ENCODE results near the gene CALHM4.

DNA sequence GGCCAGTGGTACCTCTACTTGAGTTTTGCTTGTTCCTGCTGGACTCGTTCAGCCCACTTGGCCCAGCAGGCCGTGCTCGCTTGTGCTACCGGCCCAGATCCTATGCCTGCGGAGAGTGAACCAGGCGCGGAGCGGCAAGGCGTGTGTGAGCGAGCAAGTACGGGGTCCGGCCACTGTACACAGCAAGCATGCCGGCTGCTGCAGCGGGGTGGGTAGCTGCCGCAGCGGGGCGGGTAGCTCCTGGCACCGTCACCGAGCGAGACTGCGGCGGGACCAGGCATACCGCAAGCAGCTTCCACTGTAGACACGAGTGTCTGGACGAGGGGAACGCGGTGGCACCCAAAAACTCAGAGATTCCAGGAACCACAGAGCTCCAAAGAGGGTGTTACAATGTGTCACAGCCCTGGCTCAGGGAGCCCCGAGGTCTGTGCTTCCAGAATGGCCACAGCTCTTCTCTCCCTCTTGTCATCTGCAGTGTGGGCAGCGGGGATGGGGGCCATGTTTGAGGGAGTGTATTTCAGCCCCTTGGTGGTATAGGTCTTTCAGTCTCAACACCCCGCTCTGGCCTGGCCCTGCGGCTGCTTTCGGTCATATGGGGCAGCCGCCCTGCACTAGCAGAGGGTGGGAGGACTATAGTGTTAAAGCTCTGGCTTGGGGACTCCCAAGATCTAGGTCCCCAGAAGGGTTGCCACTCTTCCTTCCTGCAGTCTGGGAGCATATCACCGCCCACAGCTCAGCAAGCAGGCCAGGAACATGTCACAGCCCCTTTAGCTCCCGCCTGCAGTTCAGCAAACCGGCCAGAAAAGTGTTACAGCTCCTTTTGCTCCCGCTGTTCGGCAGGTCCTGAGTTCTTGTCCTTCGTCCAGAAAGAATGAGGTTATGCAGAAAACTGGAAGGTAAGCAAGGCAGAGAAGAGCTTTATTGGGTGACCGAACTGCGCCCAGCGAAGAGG, 11.6 kb downstream of the CALHM4 start:
- TF ChIP-seq HNRNPK (IDR thresholded peaks at IDR 0.05; ENCODE audit: low read depth, low read length, poor library complexity, severe bottlenecking) (no peak), ZSCAN29 (CRISPR knock-in tag; conservative IDR thresholded peaks at IDR 0.05) (no peak), POLR2AphosphoS2 (IDR thresholded peaks at IDR 0.05; ENCODE audit: low read depth, low read length) (no peak), YY1 (IDR thresholded peaks at IDR 0.05; ENCODE audit: insufficient read depth, insufficient replicate concordance, low read depth, low read length) (no peak), GPN1 (CRISPR knock-in tag; IDR thresholded peaks at IDR 0.05; ENCODE audit: borderline replicate concordance) (no peak), ZBTB21 (CRISPR knock-in tag; IDR thresholded peaks at IDR 0.05) (no peak), ZNF350 (CRISPR knock-in tag; IDR thresholded peaks at IDR 0.05; ENCODE audit: borderline replicate concordance, low read depth) (no peak), POLR2A (IDR thresholded peaks at IDR 0.05; ENCODE audit: insufficient read depth in 1 of 2, low read depth in 2 of 2, low read length in 2 of 2) (no peak), JUND (CRISPR knock-in tag; IDR thresholded peaks at IDR 0.05) (no peak), RBM22 (optimal IDR thresholded peaks at IDR 0.05; ENCODE audit: low read length) (no peak)
- TF ChIP-seq, protein P1, sequence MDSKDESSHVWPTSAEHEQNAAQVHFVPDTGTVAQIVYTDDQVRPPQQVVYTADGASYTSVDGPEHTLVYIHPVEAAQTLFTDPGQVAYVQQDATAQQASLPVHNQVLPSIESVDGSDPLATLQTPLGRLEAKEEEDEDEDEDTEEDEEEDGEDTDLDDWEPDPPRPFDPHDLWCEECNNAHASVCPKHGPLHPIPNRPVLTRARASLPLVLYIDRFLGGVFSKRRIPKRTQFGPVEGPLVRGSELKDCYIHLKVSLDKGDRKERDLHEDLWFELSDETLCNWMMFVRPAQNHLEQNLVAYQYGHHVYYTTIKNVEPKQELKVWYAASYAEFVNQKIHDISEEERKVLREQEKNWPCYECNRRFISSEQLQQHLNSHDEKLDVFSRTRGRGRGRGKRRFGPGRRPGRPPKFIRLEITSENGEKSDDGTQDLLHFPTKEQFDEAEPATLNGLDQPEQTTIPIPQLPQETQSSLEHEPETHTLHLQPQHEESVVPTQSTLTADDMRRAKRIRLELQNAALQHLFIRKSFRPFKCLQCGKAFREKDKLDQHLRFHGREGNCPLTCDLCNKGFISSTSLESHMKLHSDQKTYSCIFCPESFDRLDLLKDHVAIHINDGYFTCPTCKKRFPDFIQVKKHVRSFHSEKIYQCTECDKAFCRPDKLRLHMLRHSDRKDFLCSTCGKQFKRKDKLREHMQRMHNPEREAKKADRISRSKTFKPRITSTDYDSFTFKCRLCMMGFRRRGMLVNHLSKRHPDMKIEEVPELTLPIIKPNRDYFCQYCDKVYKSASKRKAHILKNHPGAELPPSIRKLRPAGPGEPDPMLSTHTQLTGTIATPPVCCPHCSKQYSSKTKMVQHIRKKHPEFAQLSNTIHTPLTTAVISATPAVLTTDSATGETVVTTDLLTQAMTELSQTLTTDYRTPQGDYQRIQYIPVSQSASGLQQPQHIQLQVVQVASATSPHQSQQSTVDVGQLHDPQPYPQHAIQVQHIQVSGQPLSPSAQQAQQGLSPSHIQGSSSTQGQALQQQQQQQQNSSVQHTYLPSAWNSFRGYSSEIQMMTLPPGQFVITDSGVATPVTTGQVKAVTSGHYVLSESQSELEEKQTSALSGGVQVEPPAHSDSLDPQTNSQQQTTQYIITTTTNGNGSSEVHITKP (CRISPR knock-in tag; IDR thresholded peaks at IDR 0.05; ENCODE audit: low read depth) = no peak
